H4 (cell line): ENCODE results near the gene CCDC60. TPM values are rescaled to one million over a fixed set of nuclear protein-coding genes. Genes with fewer than 3 reads are reported as not detected.
A peak's percentile ranks its signal among the peaks of the same experiment; 100 is the strongest.

Experiments used
- DNase-seq: peaks from one replicate; pipeline ENCODE4 v3.0.0-alpha.2; 2015; ENCODE audit warnings: low spot score
- total RNA-seq: library from RNA; depleted of rRNA; stranded (reverse); fragments of >200 nt; shearing (Covaris generic); gene quantifications from 2 replicates; pipeline ENCODE4 v1.2.3, GENCODE V29; 2014; rRNA removed

The CCDC60 gene
- total RNA-seq, 1 experiment from 2014 or later: not detected

DNA sequence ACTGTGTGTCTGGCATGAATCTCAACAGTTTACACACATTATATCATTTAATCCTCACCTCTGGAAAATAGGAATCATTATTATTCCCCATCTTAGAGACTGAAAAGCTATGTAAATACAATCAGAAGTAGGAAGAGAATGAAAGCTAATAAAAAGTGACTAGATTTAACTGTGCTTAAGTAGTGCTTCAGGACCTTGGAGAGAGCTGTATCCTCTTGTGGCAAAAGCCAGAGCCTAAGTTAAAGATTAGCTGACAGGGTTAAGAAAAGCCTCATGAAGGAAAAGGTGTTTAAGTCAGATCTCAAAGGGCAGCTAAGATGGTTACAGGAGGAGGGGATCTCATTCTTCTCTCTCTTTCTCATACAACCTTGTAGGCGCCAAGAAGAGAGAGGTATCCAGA lies 193.7 kb downstream of the CCDC60 start:
- DNase-seq: no peak

DNA sequence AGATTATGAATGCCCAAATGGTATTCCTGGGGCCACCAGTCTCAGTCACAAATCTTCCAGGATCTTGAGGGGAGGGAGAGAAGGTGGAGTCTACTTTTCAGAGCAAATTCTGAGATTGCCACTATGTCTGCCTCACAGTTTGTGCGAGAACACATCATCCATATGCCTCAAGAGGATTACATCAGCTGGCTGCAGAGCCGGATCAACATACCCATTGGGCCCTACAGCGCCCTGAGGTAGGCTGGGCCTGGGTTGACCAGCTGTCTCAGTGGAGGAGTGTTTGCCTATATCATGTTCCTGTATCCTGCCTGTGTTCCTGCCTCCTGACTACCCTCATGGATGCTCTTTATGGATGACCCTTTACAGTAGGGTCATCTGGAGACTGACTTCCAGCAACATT lies 205.9 kb downstream of the CCDC60 start:
- DNase-seq: no peak

DNA sequence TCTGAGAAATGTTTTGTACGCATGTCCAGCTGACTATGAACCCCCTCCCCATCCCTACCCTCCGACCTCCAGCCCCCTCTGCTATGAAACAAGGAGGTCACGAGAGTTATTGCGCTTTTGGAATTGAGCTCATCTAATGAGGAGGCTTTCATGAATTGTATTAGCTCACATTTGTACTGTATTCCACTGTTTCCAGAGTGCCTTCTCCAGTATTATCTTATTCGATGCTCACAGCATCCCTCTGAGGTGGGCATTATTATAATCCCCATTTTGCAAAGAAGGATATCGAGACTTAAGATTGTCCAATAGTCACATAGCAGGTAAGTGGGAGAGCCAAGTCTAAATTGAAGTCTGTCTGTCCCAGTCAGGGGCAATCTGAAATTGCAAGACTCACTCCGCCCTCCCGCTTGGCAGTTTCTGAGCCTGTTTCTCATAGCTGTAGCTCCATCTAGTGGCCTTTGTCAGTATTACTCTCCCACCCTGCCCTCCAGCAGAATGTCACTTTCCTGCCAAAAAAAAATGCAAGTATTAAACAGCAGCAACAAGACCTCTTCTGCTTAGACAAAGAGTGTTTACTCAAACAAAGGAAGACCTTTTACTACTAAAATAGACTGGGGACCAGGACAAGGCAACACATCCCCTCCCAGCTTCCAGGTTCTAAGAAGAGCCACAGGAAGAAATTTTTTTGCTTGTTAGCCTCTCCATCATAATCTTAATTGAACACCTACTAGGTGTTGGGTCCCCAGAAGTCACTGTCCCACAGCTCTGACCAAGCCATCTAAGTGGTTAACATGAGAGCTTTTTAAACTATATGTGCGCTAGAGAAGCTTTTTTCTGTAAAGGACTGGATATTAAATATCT lies 210.5 kb downstream of the CCDC60 start:
- peak; percentile 61 for DNase-seq

DNA sequence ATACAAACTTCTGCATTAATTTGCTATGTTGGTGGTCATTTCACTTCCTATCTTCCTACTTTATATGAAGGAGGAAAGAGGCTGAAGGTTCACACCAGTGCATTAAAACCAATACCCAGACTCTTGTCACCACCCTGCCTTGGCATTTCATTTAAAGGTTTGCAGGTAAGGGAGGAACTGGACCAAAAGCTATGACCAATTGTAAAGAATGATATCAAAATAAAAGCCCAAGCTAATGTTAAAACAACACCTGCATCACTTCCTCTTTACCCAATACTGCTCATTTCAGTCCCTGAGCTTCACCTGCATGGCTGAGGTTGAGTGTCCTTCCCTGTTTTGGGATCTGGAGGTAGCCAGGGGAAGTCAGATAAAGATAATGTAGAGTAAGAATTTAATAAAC lies 211.8 kb downstream of the CCDC60 start:
- no peak for DNase-seq

DNA sequence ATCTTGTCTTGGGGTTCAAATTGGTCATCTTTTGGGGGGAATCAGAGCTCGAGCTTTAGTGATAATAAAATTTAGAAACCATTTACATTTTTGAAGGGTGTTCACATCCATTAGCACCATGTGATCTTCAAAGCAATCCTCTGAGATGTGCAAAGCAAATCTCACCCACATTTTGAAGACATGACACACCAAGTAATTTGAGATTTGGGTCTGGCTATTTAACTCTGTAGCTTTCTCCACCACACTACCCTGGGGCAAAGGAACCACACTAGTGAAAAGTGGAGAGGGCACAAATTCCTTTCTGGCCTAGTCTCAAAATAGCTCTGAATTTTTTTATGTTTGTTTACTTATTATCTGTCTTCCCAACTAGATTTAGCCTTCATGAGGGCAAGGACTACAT lies 212.5 kb downstream of the CCDC60 start:
- no peak for DNase-seq

DNA sequence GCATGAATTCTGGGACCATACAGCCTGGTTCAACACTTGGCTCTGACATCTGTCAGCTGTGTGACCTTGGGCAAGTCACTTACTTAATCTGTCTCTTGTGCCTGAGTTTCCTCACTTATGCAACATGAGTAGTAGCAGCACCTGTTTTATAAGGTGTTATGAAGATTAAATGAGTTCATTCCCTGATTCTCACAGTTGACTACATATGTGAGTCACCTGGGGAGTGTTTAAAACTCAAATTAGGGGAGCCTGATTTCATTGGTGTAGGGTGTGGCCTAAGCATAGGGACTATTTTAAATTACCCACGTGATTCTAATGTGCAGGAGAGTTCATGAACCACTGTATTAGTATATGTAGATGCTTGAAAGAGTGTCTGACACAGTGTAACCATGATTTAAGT lies 222.3 kb downstream of the CCDC60 start:
- no peak for DNase-seq

DNA sequence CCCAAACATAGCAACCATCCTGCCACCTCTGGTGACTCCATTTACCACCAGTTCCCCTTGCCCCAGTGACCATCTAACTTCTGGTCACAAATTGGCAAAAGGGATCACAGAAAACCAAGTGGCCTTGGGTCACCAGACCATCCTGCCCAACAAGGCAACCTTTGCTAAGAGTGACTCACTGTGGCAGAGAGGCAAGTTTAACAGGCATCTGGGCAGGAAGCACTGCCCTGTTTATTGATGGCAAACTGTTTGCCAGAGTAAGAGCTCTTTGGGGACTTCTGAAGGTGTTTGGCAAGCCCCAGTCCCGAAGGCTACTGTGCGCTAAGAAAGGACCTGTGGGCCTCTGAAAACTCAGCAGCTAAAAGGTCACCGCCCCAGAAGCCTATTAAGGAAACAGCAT lies 230.9 kb downstream of the CCDC60 start:
- no peak for DNase-seq

DNA sequence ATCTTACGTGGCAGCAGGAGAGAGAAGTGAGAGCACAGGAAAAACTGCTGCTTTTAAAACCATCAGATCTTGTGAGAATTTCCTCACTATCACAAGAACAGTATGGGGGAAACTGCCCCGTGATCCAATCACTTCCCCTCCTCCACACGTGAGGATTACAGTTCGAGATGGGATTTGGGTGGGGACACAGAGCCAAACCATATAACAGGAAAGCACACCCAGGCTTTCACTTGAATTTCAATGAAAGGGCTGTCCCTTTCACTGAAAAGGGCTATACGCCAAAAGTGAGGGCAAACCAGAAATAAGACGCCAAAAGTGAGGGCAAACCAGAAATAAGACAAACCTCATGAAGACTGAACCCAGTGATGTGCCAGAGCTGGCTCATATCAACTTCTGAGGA lies 236.2 kb downstream of the CCDC60 start:
- no peak for DNase-seq

DNA sequence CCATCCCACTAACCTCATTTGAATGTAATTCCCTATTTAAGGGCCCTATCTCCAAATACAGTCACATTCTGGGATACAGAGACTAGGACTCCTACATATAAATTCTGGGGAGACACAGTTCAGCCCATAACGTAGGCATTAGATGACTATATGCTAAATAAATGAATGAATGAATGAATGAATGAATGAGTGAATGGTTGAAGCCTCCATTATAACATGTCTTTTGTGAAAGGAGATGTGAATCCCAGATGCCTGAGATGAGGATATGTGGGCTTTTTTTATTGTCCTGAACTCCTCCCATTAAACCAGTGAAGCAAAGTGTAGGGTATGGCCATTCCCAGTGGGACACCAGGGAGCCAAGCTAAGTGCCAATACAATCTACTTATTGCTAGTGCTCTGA lies 238.6 kb downstream of the CCDC60 start:
- no peak for DNase-seq

DNA sequence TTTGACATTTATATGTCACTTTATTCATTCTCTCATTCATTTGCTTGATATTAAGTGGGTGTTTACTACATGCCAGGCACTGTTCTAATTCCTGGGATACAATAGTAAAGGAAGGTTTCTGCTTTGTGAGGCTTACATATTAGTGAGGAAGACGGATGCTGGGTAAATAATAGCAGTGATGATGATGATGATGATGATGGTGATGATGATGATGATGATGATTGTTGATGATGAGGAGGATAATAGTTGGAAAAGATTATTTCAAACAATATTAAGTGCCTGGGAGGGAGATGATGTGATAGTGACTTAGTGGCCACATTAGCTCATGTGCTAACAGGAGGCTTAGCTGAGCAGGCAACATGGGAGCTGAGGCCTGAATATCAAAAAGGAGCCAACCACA lies 239.7 kb downstream of the CCDC60 start:
- DNase-seq: no peak

DNA sequence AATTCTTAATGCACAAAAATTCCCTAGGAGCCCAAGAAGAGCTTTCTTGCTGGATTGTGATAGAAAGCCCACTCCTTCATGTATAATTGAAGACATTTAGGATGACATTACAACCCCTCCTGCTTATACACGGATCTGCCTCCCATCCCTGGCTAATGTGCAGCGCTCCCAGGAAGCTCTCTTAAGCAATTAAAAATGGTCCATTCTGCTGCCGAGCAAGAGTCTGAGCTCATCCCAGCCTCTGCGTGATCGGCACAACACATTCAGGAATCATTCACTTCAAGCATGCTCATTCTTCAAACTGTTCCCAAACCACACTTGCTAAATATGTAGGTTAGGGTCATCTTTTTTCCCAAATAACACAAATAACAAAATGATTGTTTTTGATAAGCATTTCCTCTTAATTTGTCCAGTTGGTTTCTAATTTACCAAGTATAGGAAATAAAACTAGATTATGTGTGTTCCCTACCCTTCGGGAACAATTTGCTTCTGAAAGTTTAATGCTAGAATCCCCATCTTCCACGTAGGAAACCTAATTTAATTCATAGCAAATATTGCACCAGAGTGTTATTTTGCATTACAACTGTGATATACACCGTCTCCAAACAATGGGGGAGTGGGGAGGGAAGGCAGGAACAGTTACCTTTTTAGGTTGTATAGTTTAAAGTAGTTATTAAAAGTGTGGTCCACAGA lies 241.7 kb downstream of the CCDC60 start:
- DNase-seq: no peak

DNA sequence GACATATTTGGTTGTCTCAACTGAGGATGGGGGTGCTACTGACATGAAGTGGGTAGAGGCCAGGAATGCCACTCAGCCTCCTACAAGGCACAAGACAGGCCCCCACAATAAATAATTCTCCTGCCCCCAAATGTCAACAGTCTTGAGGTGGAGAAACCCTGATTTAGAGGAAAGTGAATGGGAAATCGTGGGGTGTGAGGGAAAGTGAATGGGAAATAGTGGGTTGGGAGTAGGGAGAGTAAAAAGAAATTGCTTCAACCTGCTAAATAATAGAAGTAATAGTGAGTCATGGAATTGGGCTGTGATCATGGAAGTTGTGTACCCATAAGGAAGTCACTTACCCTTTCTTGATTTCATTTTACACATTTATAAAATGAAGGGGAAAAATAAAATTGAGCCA lies 242.4 kb downstream of the CCDC60 start:
- no peak for DNase-seq

DNA sequence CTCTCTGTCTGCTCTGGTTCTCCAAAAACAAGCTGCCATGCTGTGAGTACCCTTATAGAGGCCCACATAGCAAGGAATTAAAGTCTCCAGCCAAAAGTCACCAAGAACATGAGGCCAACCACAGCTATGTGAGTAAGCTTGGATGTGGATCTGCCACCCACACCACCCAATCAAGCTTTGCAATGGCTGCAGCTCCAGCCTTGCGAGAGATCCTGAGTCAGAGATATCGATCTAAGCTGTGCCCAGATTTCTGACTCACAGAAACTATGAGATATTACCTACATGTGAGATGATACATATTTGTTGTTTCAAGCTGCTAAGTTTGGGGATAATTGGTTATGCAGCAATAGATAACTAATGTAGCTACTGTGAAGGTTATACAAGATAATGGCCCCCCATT lies 243.6 kb downstream of the CCDC60 start:
- DNase-seq: peak; percentile 16

DNA sequence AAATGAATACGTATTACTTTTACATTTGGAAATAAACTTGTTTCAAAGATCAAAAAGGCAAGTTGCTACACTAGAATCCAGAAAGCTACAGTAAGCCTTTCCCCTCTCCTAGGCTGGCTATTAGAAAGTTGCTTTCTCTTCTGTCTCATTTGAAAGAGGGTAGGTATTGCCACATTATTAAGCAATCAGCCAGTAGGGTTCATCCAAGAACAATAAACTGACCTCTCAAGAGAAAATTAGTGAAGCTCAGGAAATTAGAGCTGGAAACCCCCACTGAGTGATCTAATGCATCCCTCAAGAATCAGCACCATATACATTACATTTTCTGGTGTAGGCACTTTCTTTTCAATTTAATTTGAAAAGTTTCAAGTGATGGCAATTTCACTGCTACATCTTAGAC lies 254.6 kb downstream of the CCDC60 start:
- peak; percentile 7 for DNase-seq

DNA sequence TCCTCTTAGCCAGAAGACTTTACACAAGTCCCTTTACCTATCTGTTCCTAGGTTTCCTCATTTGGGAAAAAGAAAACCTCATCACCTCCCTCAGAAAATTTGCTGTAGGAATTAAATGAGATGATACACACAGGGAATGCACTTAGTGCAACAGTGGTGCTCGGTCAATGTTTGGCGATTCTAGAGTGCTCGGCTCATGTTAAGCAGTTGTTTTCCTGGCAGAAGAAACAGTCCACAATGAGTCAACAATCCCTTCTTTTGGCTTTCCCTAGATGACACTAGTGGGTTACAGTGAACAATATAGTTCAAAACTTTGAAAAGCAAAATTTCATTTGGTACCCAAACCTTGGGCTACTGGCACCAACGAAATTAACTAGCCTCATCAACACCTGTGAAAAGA lies 255.1 kb downstream of the CCDC60 start:
- DNase-seq: no peak

Other genes with a start within 250 kb of the CCDC60 start
- 49.4 and 51.5 TPM in 2 replicates for gene HSPB8, start 155.8 kb upstream of the CCDC60 start, total RNA-seq